ENCODE data around the gene SHLD1.

Gene SHLD1

DNA sequence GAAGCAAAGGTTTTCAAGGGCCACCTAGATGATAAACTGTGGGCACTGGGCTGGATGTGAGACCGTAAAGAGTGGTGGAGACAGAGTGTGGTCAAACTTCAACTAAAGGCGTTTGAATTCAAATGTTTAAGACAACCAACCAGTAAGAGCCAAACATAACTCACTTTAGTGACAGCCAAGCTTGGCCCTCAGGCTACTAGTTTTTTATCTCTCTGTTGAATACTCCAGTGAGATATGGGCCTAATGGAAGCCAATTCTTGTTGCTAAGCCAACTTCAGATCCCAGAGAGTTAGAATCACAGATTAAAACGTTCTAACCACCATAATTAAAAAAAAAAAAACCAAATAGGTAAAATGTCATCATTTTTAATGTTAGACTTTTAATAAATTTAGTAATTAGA lies 142.9 kb downstream of the SHLD1 start:
- DNase-seq (ENCODE audit: low read depth in 3 of 3): no peak

DNA sequence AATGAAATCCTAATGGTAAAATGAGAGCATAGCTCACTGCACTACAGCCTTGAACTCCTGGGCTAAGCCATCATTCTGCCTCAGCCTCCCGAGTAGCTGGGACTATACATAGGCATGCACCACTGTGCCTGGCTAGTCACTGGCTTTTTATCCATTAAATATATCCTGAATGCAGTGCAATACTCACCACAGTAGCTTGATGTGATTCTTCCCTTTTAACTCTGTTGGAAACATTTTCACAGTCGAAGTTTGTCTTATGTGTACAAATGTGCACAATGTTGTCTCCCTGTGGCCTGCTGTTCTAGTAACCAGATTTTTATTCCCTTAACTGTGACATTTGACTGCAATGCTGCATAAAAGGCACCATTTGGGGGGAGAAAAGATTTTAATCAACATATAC lies 143.4 kb downstream of the SHLD1 start:
- no peak for DNase-seq (ENCODE audit: low read depth in 3 of 3)

DNA sequence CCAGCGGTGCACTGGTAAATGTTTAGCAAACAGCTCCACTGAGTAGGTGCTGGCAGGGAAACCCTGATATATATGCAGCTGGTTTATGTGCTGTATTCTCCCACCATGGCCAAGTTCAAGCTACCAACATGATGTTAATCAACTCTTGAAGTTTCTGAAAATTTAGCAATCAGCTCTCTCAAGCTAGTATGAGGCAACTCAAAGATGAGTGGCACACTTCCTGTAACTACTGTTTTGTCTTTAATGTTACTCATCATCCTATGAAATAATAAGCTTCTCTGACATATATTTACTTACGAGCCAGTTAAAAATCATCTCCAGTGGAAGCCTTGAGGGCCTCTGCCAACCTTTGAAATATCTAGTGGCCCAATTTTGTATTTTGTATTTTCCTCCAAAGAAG lies 145.4 kb downstream of the SHLD1 start:
- no peak for DNase-seq (ENCODE audit: low read depth in 3 of 3)

DNA sequence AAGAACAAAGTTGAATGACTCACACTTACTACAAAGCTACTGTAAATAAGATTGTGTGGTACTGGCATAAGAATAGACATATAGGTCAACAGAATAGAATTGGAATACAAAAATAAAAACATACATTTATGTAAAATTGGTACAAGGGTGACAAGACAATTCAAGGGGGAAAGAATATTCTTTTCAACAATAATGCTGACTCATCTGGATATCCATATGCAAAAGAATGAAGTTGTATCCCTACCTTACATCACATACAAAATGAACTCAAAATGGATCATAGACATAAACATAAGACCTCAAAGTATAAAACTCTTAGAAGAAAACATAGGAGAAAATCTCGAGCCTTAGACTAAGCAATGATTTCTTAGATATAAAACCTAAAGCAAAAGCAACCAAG lies 149.2 kb downstream of the SHLD1 start:
- DNase-seq (ENCODE audit: low read depth in 3 of 3): no peak

DNA sequence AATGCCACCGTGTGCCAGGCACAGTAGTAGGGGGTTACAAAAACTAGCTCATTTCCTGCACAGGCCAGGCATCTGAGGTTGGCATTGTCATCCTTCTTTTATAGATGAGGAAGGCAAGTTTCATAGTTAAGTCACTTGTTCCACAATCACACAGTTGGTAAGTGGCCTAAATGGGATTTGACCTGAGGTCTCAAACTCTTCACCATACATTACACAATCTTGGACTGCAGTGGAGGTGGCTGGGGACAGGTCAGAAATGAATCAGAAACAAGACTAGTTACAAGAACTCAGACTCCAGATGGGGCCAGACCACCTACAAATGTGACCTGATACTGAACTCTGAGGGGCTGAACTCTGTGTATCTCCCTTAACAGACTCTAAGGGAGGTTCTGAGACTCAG lies 150.7 kb downstream of the SHLD1 start:
- no peak for DNase-seq (ENCODE audit: low read depth in 3 of 3)

DNA sequence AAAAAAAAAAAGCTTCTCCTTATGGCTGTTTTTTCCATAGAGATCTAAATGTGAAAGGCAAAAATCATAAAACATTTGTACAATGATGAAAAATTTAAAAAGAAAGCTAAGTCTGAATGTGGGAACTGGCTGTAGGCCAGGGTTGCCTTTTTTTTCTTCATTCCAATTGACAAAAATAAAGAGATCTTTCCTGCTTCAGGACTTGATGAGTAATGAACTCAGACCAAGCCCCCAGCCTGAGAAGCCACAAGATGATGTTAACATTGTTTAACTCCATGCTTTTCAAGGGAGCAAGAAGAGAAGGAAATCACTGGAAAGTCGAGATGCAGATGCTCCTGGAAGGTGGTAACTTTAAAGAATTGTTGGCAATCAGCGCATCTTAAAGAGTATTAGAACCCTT lies 158.8 kb downstream of the SHLD1 start:
- DNase-seq (ENCODE audit: low read depth in 3 of 3): no peak

DNA sequence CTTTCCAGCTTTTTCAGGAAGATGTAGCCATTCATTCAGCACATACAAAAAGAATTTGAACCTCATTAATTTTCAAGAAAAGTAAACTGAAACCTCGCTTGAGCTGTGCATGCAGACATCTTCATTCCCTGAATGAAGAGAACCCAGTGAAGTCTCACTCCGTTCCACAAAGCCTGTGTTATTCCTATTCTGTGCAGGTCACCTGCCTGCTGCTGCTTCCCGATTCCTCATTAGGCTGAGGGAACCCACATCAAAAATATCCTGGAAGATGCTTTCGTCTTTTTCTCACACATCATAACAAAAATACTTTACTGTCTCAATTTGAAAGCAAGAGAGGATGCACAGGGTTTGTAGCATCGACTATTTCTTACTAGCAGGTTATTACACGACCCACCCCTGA lies 160.0 kb downstream of the SHLD1 start:
- DNase-seq (ENCODE audit: low read depth in 3 of 3): no peak

DNA sequence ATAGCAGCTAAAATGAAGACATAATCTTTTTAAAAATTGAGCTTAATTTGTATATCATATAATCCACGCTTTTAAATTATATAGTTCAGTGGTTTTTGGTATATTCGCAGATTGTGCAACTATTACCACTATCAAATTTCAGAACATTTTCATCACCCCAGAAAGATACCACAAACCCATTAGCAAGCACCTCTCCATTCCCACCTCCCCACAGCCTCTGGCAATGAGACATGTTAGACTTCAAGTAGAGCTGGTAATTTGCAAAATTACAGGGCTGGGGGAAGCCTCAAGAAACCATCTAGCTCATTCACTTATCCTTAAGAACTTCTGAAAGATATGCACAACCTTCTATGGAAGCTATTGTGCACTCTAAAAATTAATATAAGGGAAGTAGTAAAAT lies 163.0 kb downstream of the SHLD1 start:
- no peak for DNase-seq (ENCODE audit: low read depth in 3 of 3)
